CD4-positive, alpha-beta memory T cell (primary cell): ENCODE measurements around the gene TMEM163. TPM values are rescaled to one million over a fixed set of nuclear protein-coding genes. Genes with fewer than 3 reads are reported as not detected.
"Not testable (repeated sequence)": the region's sequence is repeated elsewhere in the genome, so short reads cannot be mapped to it uniquely, and the experiment has no call there.

Source experiments
- CTCF ChIA-PET: fragments of 350-600 bp; sonication (Branson Sonifier 250); formaldehyde crosslinking; loops from one replicate; lab custom pipeline; 2021; ENCODE audit warnings: inconsistent platforms; ENCODE audit not compliant: partially characterized antibody; lab: Charles Lee
- POLR2A ChIA-PET: fragments of 350-600 bp; sonication (Branson Sonifier 250); formaldehyde crosslinking; loops from one replicate; lab custom pipeline; 2021; ENCODE audit not compliant: partially characterized antibody; lab: Charles Lee
- DNase-seq, 5 donors: peaks; one replicate each; pipeline versions ENCODE4 v3.0.0 to v3.0.0-alpha.2; 2020 to 2022; ENCODE audit warnings: mixed read lengths in 1 of 5
- H3K27ac ChIP-seq: one replicate; pipeline ENCODE4 v1.7.0; 2013; ENCODE audit warnings: low read depth, low read length
- H3K27me3 ChIP-seq: 2 replicates; pipeline ENCODE4 v1.7.0; 2013; ENCODE audit warnings: mild to moderate bottlenecking, low read length, moderate library complexity; ENCODE audit not compliant: insufficient read depth
- H3K36me3 ChIP-seq: 2 replicates; pipeline ENCODE4 v1.7.0; 2013; ENCODE audit warnings: mild to moderate bottlenecking, low read length, moderate library complexity; ENCODE audit not compliant: insufficient read depth
- H3K4me1 ChIP-seq: 2 replicates; pipeline ENCODE4 v1.7.0; 2013; ENCODE audit warnings: mild to moderate bottlenecking, low read length, moderate library complexity; ENCODE audit not compliant: insufficient read depth
- H3K4me3 ChIP-seq, 2 donors: one replicate each; pipeline ENCODE4 v1.7.0; 2013; ENCODE audit warnings: low read length in 2 of 2, mild to moderate bottlenecking in 1 of 2
- H3K9me3 ChIP-seq, 2 donors: one replicate each; pipeline ENCODE4 v1.7.0; 2013; ENCODE audit warnings: low read length in 2 of 2, control low read depth in 1 of 2; ENCODE audit not compliant: control insufficient read depth in 1 of 2
- H3K27ac Mint-ChIP-seq, 7 donors: one replicate each; pipeline ENCODE4 v1.8.0; 2020 to 2021; ENCODE audit warnings: mixed read lengths in 7 of 7, mild to moderate bottlenecking in 6 of 7, inconsistent platforms in 3 of 7, moderate library complexity in 3 of 7
- H3K27me3 Mint-ChIP-seq, 2 donors: one replicate each; pipeline ENCODE4 v1.8.0; 2020 to 2021; ENCODE audit warnings: mixed read lengths in 2 of 2
- H3K36me3 Mint-ChIP-seq, 2 donors: one replicate each; pipeline ENCODE4 v1.8.0; 2020 to 2021; ENCODE audit warnings: mixed read lengths in 2 of 2, inconsistent platforms in 1 of 2, mild to moderate bottlenecking in 1 of 2
- H3K4me1 Mint-ChIP-seq, 4 donors: one replicate each; pipeline ENCODE4 v1.8.0; 2020 to 2021; ENCODE audit warnings: mixed read lengths in 4 of 4, mild to moderate bottlenecking in 1 of 4
- H3K4me3 Mint-ChIP-seq, 8 donors: one replicate each; pipeline ENCODE4 v1.8.0; 2020 to 2021; ENCODE audit warnings: mixed read lengths in 8 of 8, mild to moderate bottlenecking in 7 of 8, moderate library complexity in 6 of 8, inconsistent platforms in 3 of 8
- H3K9me3 Mint-ChIP-seq, 8 donors: one replicate each; pipeline ENCODE4 v1.8.0; 2020 to 2021; ENCODE audit warnings: mixed read lengths in 8 of 8, mild to moderate bottlenecking in 5 of 8, inconsistent platforms in 3 of 8, moderate library complexity in 1 of 8
- intact Hi-C: fragments of 100-400 bp; cut with micrococcal nuclease; formaldehyde crosslinking; loops from one replicate; pipeline ENCODE4 v1.15.1; 2023
- polyA plus RNA-seq, 2 donors: library from polyadenylated mRNA; unstranded; fragments of 300-500 nt; fragmentation: Illumina TruSeq; gene quantifications; one replicate each; pipeline ENCODE4 v1.2.3, GENCODE V29; 2021
- total RNA-seq, 2 experiments: library from RNA; stranded (reverse); gene quantifications; one replicate each; pipeline ENCODE4 v1.2.3, GENCODE V29; 2021

TMEM163 gene
- total and polyA plus RNA-seq, 4 experiments from 2014 or later, result 0.47 TPM; not detected in 3

DNA sequence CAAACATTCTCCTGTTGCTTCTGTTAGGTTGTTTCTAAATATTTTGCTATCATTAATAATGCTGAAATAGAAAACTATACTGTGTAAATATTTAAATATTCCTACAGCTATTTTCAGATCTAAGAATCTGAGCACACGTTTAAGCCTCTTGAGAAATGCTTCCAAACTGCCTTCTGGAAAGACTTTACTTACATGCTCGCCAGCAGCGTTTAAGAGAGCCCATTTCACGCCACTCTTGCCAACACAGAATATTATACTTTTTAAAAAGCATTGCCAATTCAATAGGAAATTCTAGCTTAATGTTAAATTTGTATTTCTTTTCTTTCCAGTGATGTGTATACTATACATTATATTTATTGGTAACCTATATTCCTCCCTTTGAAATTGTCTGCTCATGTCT lies 92.0 kb downstream of the TMEM163 start:
- Histone ChIP-seq H3K4me3 (no peak overlapping the region), H3K9me3 (no peaks in the 10 kb centered on the region), H3K27me3 (no peaks in the 10 kb centered on the region), H3K27ac (no peak overlapping the region), H3K36me3 (no peaks in the 10 kb centered on the region), H3K4me1 (no peaks in the 10 kb centered on the region)
- peaks cover 0 to 4% (median 3%) of the 10 kb centered on the region in 4 donors for H3K4me1 Mint-ChIP-seq
- H3K9me3 Mint-ChIP-seq, result peaks cover 0 to 3% (median 0%) of the 10 kb centered on the region in 8 donors
- H3K36me3 Mint-ChIP-seq, result no peaks in the 10 kb centered on the region
- peaks cover 0 to 9% of the 10 kb centered on the region in 2 donors for H3K27me3 Mint-ChIP-seq
- no peak for DNase-seq
- ChIA-PET POLR2A (no interaction called here), CTCF (no interaction called here)
- H3K4me3 Mint-ChIP-seq, result no peak overlapping the region
- no peak overlapping the region for H3K27ac Mint-ChIP-seq
- intact Hi-C loops, result no loop called here

DNA sequence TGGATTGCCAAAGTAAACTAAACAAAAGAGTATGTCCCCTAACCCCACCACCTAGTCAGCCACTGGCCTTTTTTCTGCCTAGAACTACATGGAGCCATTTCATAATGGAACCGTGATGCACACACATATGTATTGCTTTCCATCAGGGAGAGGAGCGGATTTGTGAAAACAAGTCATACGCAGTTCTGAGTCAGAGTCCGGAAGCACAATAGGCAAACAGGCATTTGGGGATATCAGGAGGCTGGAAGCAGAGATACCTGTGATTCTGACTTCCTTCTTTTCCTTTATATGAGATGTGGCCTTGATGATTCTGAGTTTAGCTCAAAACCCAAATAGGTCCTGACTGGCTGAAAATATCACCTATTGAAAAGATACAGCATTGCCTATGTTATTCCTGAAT lies 93.5 kb downstream of the TMEM163 start:
- H3K9me3 ChIP-seq, result no peaks in the 10 kb centered on the region
- Mint-ChIP-seq H3K4me3 (no peak overlapping the region), H3K27me3 (peaks cover 0 to 7% of the 10 kb centered on the region in 2 donors), H3K4me1 (peaks cover 0 to 5% (median 3%) of the 10 kb centered on the region in 4 donors), H3K27ac (no peak overlapping the region), H3K36me3 (no peaks in the 10 kb centered on the region), H3K9me3 (peaks cover 0 to 7% (median 2%) of the 10 kb centered on the region in 8 donors)
- no peak for DNase-seq
- CTCF ChIA-PET, result no interaction called here
- no peaks in the 10 kb centered on the region for H3K27me3 ChIP-seq
- POLR2A ChIA-PET, result no interaction called here
- no peak overlapping the region for H3K4me3 ChIP-seq
- intact Hi-C loops, result no loop called here
- H3K4me1 ChIP-seq, result no peaks in the 10 kb centered on the region
- no peaks in the 10 kb centered on the region for H3K36me3 ChIP-seq
- H3K27ac ChIP-seq, result no peak overlapping the region

DNA sequence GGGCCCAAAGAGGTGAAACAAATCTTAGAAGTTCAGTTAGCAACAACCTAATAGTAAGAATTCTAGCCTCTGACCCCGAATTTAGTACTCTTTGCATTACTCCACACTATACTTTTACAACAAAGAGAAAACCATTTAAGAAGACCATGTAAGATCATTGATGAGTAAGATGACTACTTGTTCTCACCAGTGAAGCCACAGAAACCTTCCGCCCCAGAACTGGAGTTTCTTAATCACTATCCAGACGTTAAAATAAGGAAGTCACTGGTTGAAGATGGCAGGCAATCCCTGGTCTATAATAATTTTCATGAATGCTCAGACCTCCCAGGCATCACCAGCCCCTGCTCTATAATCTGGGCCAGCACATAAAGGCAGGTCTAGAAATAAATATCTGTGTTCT lies 95.0 kb downstream of the TMEM163 start:
- intact Hi-C loops, result no loop called here
- ChIA-PET CTCF (no interaction called here), POLR2A (no interaction called here)
- Histone ChIP-seq H3K4me1 (no peaks in the 10 kb centered on the region), H3K27me3 (no peaks in the 10 kb centered on the region), H3K4me3 (no peak overlapping the region), H3K36me3 (no peaks in the 10 kb centered on the region), H3K9me3 (no peaks in the 10 kb centered on the region), H3K27ac (no peak overlapping the region)
- Mint-ChIP-seq H3K9me3 (peaks cover 2 to 16% (median 10%) of the 10 kb centered on the region in 8 donors), H3K4me3 (no peak overlapping the region), H3K4me1 (peaks cover 0 to 5% (median 3%) of the 10 kb centered on the region in 4 donors), H3K27ac (peak overlapping the region in 1 of 7 donors; percentile 4), H3K27me3 (peaks cover 0 to 7% of the 10 kb centered on the region in 2 donors), H3K36me3 (peaks cover 0 to 1% of the 10 kb centered on the region in 2 donors)
- no peak for DNase-seq

DNA sequence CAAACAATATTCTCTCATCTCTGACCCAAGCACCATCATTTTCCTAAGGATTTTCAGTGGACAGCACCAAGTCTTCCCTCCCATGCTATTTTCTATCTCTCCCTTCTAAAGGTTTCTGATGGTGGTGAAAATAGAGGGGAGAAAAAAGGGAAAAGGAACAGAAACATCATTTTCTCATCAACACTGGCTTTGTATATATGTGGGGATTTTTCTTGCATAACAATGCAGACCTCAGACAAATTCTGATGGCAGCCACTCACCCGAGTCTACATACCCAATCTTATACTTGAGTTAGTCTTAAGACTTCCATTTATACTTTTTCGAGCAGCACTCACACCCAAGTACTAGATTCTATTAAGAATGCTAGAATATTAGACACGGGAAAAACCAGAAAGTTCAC lies 95.8 kb downstream of the TMEM163 start:
- POLR2A ChIA-PET, result no interaction called here
- Mint-ChIP-seq H3K27me3 (peaks cover 0 to 7% of the 10 kb centered on the region in 2 donors), H3K4me3 (no peak overlapping the region), H3K36me3 (peaks cover 0 to 1% of the 10 kb centered on the region in 2 donors), H3K9me3 (peaks cover 2 to 20% (median 15%) of the 10 kb centered on the region in 8 donors), H3K4me1 (peaks cover 0 to 5% (median 3%) of the 10 kb centered on the region in 4 donors), H3K27ac (no peak overlapping the region)
- CTCF ChIA-PET, result no interaction called here
- intact Hi-C loops, result no loop called here
- no peaks in the 10 kb centered on the region for H3K36me3 ChIP-seq
- H3K27me3 ChIP-seq, result no peaks in the 10 kb centered on the region
- H3K27ac ChIP-seq, result no peak overlapping the region
- no peak for DNase-seq
- H3K9me3 ChIP-seq, result no peaks in the 10 kb centered on the region
- H3K4me1 ChIP-seq, result no peaks in the 10 kb centered on the region
- no peak overlapping the region for H3K4me3 ChIP-seq

DNA sequence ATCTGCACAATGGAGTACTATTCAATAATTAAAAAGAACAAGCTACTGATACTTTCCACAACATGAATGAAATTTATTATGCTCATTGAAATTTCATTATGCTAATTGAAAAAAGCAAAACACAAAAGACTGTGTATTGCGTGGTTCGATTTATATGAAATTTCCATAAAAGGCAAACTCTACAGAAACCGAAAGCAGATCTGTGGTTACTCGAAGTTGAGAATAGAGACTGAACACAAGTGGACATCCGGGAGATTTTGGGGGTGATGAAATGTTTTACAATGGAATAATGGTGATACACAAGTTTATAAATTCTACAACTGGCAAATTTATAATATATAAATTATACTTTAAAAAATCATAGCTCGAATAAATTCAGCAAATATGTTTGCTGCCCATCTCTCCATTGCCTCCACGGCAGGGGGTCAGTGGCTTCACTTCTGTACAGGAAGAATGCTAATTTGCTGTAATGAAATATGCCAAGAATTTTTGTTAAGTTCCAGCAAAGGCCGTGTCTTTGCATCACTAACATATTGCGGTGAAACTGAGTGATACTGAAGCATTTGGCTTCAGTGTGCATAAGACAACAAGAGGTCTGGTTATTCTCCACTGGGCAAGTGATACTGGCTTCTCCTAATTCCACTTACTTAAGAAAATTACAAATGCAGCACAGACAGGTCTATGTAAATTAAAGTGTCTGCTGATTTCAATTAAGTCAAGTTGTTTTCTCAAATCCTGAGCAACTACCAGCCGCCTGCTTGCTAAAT lies 96.7 kb downstream of the TMEM163 start:
- Histone ChIP-seq H3K27ac (no peak overlapping the region), H3K36me3 (no peaks in the 10 kb centered on the region), H3K9me3 (no peaks in the 10 kb centered on the region), H3K27me3 (no peaks in the 10 kb centered on the region), H3K4me1 (no peaks in the 10 kb centered on the region), H3K4me3 (no peak overlapping the region)
- Mint-ChIP-seq H3K4me1 (peaks cover 0 to 5% (median 3%) of the 10 kb centered on the region in 4 donors), H3K27me3 (peaks cover 0 to 7% of the 10 kb centered on the region in 2 donors), H3K9me3 (peaks cover 2 to 25% (median 15%) of the 10 kb centered on the region in 8 donors), H3K4me3 (peak overlapping the region in 5 of 8 donors; percentile 11 to 75 (median 20)), H3K36me3 (peaks cover 0 to 1% of the 10 kb centered on the region in 2 donors), H3K27ac (no peak overlapping the region)
- CTCF ChIA-PET, result interaction anchor here (1.0 kb wide), 1 partner anchor 15 kb away, joined by 3 read pairs; no protein-coding TSS in a partner anchor
- POLR2A ChIA-PET, result no interaction called here
- DNase-seq, result peak in 1 of 5 donors; percentile 6
- intact Hi-C loops, result no loop called here

DNA sequence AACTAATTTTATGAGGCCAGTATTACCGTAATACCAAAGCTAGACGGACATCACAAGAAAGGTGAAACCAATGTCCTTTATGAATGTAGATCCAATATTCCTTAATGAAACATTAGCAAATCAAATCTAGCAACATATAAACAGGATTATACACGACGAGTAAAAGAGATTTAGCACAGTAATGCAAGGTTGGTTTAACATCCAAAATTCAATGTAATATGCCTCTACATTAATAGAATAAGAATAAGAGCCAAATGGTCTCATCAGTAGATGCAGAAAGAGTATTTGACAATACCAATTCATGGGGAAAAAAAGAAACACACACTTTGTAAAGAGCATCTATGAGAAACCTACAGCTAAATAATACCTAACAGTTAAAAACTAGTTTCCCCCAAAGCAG lies 99.5 kb downstream of the TMEM163 start:
- H3K4me3 ChIP-seq, result no peak overlapping the region

DNA sequence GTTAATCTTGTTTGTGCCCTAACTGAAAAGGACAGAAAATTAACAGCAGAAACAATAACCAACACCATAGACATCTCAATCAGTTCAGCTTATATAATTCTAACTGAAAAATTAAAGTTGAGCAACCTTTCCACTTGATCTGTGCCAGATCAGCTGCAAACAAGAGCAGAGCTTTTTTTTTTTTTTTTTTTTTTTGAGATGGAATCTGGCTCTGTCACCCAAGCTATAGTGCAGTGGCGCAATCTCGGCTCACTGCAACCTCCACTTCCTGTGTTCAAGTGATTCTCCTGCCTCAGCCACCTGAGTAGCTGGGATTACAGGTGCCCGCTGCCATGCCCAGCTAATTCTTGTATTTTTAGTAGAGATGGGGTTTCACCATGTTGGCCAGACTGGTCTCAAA lies 103.3 kb downstream of the TMEM163 start:
- H3K4me1 ChIP-seq, H3K27ac ChIP-seq, H3K4me1 Mint-ChIP-seq, intact Hi-C loops, H3K27me3 ChIP-seq, POLR2A ChIA-PET, H3K4me3 ChIP-seq, H3K9me3 ChIP-seq, H3K27me3 Mint-ChIP-seq, H3K27ac Mint-ChIP-seq, DNase-seq, H3K36me3 ChIP-seq, H3K4me3 Mint-ChIP-seq, CTCF ChIA-PET: not testable (repeated sequence)
- peaks cover 9 to 12% of the 10 kb centered on the region in 2 donors for H3K36me3 Mint-ChIP-seq
- peaks cover 3 to 56% (median 40%) of the 10 kb centered on the region in 8 donors for H3K9me3 Mint-ChIP-seq

More for the DNA sequence above, 99.5 kb downstream of the TMEM163 start:
- Mint-ChIP-seq H3K9me3 (peaks cover 2 to 27% (median 19%) of the 10 kb centered on the region in 8 donors), H3K4me3 (no peak overlapping the region), H3K4me1 (peaks cover 0 to 5% (median 3%) of the 10 kb centered on the region in 4 donors), H3K36me3 (peaks cover 0 to 1% of the 10 kb centered on the region in 2 donors), H3K27ac (no peak overlapping the region), H3K27me3 (peaks cover 0 to 7% of the 10 kb centered on the region in 2 donors)
- Histone ChIP-seq H3K27ac (no peak overlapping the region), H3K36me3 (no peaks in the 10 kb centered on the region), H3K9me3 (no peaks in the 10 kb centered on the region), H3K27me3 (no peaks in the 10 kb centered on the region), H3K4me1 (no peaks in the 10 kb centered on the region)
- POLR2A ChIA-PET, result no interaction called here
- CTCF ChIA-PET, result no interaction called here
- intact Hi-C loops, result no loop called here
- no peak for DNase-seq
